ENCODE measurements around the gene FYN.
"Not testable (repeated sequence)": the region's sequence is repeated elsewhere in the genome, so short reads cannot be mapped to it uniquely, and the experiment has no call there.

Gene FYN

GRCh38 chr6:111854683-111855082, 18.6 kb downstream of the FYN start:
- DNase-seq (ENCODE audit: low spot score) (no peak), FAIRE-seq (no peak)

- FAIRE-seq (no peak), DNase-seq (ENCODE audit: low spot score) (no peak)
These were observed 20.5 kb downstream of the FYN start for GRCh38 chr6:111852725-111853124.

GRCh38 chr6:111850295-111850937, 22.8 kb downstream of the FYN start:
- DNase-seq (ENCODE audit: low spot score) (no peak), FAIRE-seq (no peak)

- no peak for DNase-seq (ENCODE audit: low spot score)
- no peak for FAIRE-seq
These were observed 24.0 kb downstream of the FYN start for GRCh38 chr6:111849298-111849697.

- DNase-seq (ENCODE audit: low spot score) (no peak), FAIRE-seq (no peak)
These were observed 24.9 kb downstream of the FYN start for GRCh38 chr6:111848262-111848812.

- DNase-seq (ENCODE audit: low spot score) (no peak), FAIRE-seq (no peak)
These were observed 26.5 kb downstream of the FYN start for GRCh38 chr6:111846492-111847409.

- DNase-seq (ENCODE audit: low spot score): no peak
- no peak for FAIRE-seq
These were observed 27.2 kb downstream of the FYN start for GRCh38 chr6:111846066-111846465.

- FAIRE-seq (no peak), DNase-seq (ENCODE audit: low spot score) (no peak)
These were observed 27.8 kb downstream of the FYN start for GRCh38 chr6:111845441-111845871.

- FAIRE-seq (no peak), DNase-seq (ENCODE audit: low spot score) (no peak)
These were observed 28.3 kb downstream of the FYN start for GRCh38 chr6:111844921-111845320.

GRCh38 chr6:111844376-111844775, 28.9 kb downstream of the FYN start:
- no peak for FAIRE-seq
- no peak for DNase-seq (ENCODE audit: low spot score)

- DNase-seq (ENCODE audit: low spot score) (no peak), FAIRE-seq (no peak)
These were observed 29.7 kb downstream of the FYN start for GRCh38 chr6:111843347-111844147.

GRCh38 chr6:111842891-111843290, 30.4 kb downstream of the FYN start:
- no peak for FAIRE-seq
- no peak for DNase-seq (ENCODE audit: low spot score)

GRCh38 chr6:111842271-111842822, 30.9 kb downstream of the FYN start:
- no peak for DNase-seq (ENCODE audit: low spot score)
- no peak for FAIRE-seq

- DNase-seq (ENCODE audit: low spot score): no peak
- no peak for FAIRE-seq
These were observed 31.4 kb downstream of the FYN start for GRCh38 chr6:111841822-111842221.

- FAIRE-seq: no peak
- no peak for DNase-seq (ENCODE audit: low spot score)
These were observed 32.4 kb downstream of the FYN start for GRCh38 chr6:111840803-111841202.

- FAIRE-seq (no peak), DNase-seq (ENCODE audit: low spot score) (no peak)
These were observed 34.3 kb downstream of the FYN start for GRCh38 chr6:111838749-111839484.

- DNase-seq (ENCODE audit: low spot score): no peak
- no peak for FAIRE-seq
These were observed 35.4 kb downstream of the FYN start for GRCh38 chr6:111837641-111838500.

- DNase-seq (ENCODE audit: low spot score): no peak
- no peak for FAIRE-seq
These were observed 36.2 kb downstream of the FYN start for GRCh38 chr6:111837007-111837406.

- no peak for DNase-seq (ENCODE audit: low spot score)
- FAIRE-seq: no peak
These were observed 37.4 kb downstream of the FYN start for GRCh38 chr6:111835807-111836206.

- not testable (repeated sequence) for FAIRE-seq; DNase-seq (ENCODE audit: low spot score)
These were observed 37.9 kb downstream of the FYN start for GRCh38 chr6:111835398-111835797.

All from urothelium cell line (cell line).